Transverse colon (tissue), 4 donors: ENCODE measurements around the gene PTPN6.

ENCODE experiments used
- CTCF ChIP-seq, 5 experiments: fragments of 200-600 bp in 3 of 5; fragments of 450-650 bp in 2 of 5; sonication (generic) in 3 of 5; IDR thresholded peaks; 1 replicate in 2 of 5; 2 replicates in 3 of 5; pipeline ENCODE4 v1.5.1; 2016 to 2017; ENCODE audit warnings: antibody characterized with exemption in 5 of 5, inconsistent platforms in 3 of 5, mild to moderate bottlenecking in 2 of 5, moderate library complexity in 1 of 5
- EP300 ChIP-seq: sonication (generic); formaldehyde crosslinking; IDR thresholded peaks from one replicate; pipeline ENCODE4 v1.6.1; 2017; ENCODE audit warnings: antibody characterized with exemption, low read depth
- POLR2A ChIP-seq: fragments of 450-650 bp; IDR thresholded peaks from one replicate; pipeline ENCODE4 v1.6.1; 2016; ENCODE audit warnings: antibody characterized with exemption, mild to moderate bottlenecking, moderate library complexity
- POLR2AphosphoS5 ChIP-seq, 3 donors: sonication (generic); formaldehyde crosslinking; IDR thresholded peaks; one replicate each; pipeline ENCODE4 v1.6.1; 2016; ENCODE audit warnings: antibody characterized with exemption in 3 of 3

GRCh38 chr12:6944381-6945186 lies 6.6 kb upstream of the PTPN6 start:
- TF ChIP-seq POLR2A (no peak), CTCF (IDR thresholded peaks at IDR 0.05) (peak; percentile 76 to 99 (median 85)), POLR2AphosphoS5 (IDR thresholded peaks at IDR 0.05) (peak; percentile 69 to 91 (median 90)), EP300 (no peak)
